ENCODE data around the gene DPYD.

Gene DPYD

DNA sequence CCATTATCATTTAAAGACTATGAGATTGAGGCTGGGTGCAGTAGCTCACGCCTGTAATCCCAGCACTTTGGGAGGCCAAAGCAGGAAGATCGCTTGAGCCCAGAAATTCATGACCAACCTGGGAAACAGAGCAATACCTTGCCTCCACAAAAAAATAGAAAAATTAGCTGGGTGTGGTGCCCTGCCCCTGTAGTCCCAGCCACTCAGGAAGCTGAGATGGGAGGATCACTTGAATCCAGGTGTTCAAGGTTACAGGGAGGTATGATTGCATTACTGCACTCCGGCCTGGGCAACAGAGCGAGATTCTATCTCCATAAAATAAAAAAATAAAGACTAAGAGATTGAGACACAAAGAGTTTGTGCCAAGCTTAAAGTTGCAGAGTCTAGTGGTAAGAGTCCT lies 537.0 kb downstream of the DPYD start:
- CTCF ChIA-PET: interaction anchor here (0.9 kb wide), 2 partner anchors 245 to 1084 kb away, joined by 3 to 4 read pairs; no protein-coding TSS in a partner anchor
- POLR2A ChIA-PET: no interaction called here
- no peak overlapping the region for H3K4me3 ChIP-seq (ENCODE audit: low read depth, low read length)
- no peak for DNase-seq (ENCODE audit: low read depth, low spot score)
- TF ChIP-seq, protein P1, sequence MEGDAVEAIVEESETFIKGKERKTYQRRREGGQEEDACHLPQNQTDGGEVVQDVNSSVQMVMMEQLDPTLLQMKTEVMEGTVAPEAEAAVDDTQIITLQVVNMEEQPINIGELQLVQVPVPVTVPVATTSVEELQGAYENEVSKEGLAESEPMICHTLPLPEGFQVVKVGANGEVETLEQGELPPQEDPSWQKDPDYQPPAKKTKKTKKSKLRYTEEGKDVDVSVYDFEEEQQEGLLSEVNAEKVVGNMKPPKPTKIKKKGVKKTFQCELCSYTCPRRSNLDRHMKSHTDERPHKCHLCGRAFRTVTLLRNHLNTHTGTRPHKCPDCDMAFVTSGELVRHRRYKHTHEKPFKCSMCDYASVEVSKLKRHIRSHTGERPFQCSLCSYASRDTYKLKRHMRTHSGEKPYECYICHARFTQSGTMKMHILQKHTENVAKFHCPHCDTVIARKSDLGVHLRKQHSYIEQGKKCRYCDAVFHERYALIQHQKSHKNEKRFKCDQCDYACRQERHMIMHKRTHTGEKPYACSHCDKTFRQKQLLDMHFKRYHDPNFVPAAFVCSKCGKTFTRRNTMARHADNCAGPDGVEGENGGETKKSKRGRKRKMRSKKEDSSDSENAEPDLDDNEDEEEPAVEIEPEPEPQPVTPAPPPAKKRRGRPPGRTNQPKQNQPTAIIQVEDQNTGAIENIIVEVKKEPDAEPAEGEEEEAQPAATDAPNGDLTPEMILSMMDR (IDR thresholded peaks at IDR 0.05; ENCODE audit: insufficient read depth, low read length, missing control alignments): no peak

DNA sequence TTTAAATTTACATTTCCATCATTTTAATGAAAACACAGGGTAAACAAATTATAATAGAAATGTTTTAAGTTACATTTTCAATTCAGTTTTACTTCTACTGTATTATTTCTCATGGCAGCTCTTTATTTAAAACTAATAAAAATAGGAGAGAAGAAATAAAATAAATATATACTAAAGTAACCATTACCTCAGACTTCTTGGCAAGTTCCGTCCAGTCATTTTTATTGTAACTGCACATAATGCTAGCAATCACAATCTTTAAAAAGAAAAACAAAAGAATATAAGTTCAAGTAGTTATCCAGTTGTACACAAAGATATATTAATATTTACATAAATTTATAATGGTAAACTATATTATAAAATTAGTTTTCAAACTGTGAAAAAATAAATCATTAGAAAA lies 538.6 kb downstream of the DPYD start:
- TF ChIP-seq, protein P1 (IDR thresholded peaks at IDR 0.05; ENCODE audit: insufficient read depth, low read length, missing control alignments): no peak
- POLR2A ChIA-PET: no interaction called here
- H3K4me3 ChIP-seq (ENCODE audit: low read depth, low read length): no peak overlapping the region
- no peak for DNase-seq (ENCODE audit: low read depth, low spot score)
- CTCF ChIA-PET: no interaction called here

DNA sequence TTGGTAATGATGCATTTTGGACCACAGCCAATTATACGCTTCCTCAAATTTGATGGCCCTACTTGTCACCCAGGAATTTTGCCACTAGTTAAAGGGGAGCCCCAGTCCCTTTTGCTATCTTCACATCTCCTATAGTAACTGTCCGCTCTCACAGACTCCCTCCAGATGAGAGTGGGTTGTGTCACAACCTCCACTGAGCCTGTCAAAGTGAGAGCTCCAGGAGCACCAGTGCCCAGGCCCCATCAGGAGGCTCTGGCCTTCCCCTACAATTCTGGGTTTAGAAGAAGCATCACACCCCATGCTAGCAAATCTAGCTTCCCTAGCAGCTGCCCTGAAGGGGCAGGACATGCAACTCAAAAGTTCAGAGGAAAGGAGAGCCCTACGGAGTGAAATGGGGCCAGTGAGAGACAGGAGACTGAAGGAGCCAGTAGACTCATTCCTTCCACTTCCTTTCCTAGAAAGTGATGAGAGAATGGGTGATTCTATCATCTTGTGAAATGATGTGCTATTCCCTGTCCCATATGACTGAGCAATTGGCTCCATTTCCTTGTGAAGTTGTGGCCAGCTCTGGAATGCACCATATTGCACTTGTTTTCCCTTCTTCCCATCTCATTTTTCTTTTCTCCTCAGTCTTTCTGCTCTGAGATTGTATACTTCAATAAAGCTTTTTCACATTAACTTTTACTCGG lies 541.3 kb downstream of the DPYD start:
- peak; percentile 68 for DNase-seq (ENCODE audit: low read depth, low spot score)
- CTCF ChIA-PET: no interaction called here
- no peak overlapping the region for H3K4me3 ChIP-seq (ENCODE audit: low read depth, low read length)
- POLR2A ChIA-PET: no interaction called here
- TF ChIP-seq, protein P1 (IDR thresholded peaks at IDR 0.05; ENCODE audit: insufficient read depth, low read length, missing control alignments): no peak

DNA sequence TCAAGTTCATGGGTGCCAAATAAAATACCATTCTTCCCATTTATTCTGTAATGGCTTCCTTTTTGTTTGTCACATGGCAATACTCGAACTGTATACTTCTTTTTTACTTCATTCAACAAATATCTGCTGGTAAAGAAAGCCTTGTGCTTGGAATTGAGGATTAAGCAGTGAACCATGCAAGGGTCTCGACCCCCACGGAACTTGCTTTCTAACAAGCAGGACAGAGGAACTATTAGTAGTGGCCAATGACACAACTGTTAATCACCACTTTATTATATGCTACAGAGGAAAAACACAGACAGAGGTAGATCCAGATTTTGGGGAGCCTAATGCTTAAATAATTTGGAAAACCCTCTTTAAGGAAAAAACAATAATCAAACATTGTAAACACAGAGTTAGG lies 542.2 kb downstream of the DPYD start:
- CTCF ChIA-PET: no interaction called here

DNA sequence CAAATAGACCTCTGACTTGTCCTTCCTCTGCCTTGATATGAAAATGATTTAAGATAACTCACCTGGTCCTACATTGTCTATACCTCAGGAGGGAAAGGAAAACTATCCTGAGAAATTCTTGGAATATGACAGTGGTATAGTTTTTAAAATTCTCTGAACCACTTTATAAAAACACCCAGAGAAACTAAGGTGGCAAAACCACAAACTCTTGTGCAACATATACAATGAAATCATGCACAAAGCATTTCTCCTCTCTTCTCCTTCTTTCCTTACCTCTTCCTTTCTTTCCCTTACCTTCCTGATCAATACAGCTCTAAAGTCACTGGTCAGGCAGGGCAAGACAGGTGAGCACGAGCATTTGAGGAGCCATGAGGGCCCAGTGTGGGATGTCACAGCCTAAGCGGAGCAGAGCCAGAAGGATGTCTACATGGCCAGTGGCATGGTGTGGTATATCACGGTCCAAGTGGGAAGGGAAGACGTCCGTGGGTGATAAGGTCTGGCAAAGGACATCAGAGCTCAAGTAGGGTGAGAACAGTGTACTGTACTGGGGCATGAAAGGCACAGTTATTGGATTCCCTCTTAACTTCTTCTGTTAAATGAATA lies 543.3 kb downstream of the DPYD start:
- CTCF ChIA-PET: interaction anchor here (1.0 to 1.7 kb wide), 2 partner anchors 10 to 423 kb away, joined by 3 to 4 read pairs; no protein-coding TSS in a partner anchor
- POLR2A ChIA-PET: no interaction called here
- no peak overlapping the region for H3K4me3 ChIP-seq (ENCODE audit: low read depth, low read length)
- no peak for DNase-seq (ENCODE audit: low read depth, low spot score)
- TF ChIP-seq, protein P1 (IDR thresholded peaks at IDR 0.05; ENCODE audit: insufficient read depth, low read length, missing control alignments): no peak

More for the DNA sequence above, 542.2 kb downstream of the DPYD start:
- no peak overlapping the region for H3K4me3 ChIP-seq (ENCODE audit: low read depth, low read length)
- POLR2A ChIA-PET: no interaction called here
- DNase-seq (ENCODE audit: low read depth, low spot score): no peak
- TF ChIP-seq, protein P1 (IDR thresholded peaks at IDR 0.05; ENCODE audit: insufficient read depth, low read length, missing control alignments): no peak

DNA sequence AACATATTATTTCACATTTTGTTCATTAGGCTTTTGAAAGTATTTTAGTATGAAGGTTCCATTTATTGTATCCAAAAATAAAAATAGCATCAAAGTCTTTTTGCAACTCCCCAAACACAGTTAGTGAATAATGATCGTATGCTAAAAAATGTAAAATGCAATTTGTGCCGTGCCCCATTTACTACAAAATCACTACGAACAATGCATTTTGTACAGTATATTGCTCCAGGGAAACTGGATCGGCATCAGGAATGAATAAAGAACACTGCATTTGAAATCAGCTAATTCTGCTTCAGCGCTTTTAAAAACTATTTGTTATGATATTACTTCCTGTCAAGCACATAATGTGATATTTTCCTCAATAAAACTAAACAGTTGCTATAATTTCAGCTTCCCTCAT lies 547.8 kb downstream of the DPYD start:
- CTCF ChIA-PET: interaction anchor here (0.6 kb wide), 1 partner anchor 479 kb away, joined by 3 read pairs; no protein-coding TSS in a partner anchor
- H3K4me3 ChIP-seq (ENCODE audit: low read depth, low read length): no peak overlapping the region
- no peak for DNase-seq (ENCODE audit: low read depth, low spot score)
- TF ChIP-seq, protein P1 (IDR thresholded peaks at IDR 0.05; ENCODE audit: insufficient read depth, low read length, missing control alignments): no peak
- POLR2A ChIA-PET: no interaction called here

All from AG04449 (cell line).